Transverse colon (tissue), 4 donors: ENCODE measurements around the gene ZNF778. TPM values are rescaled to one million over a fixed set of nuclear protein-coding genes. Genes with fewer than 3 reads are reported as not detected.
A peak's percentile ranks its signal among the peaks of the same experiment; 100 is the strongest.

Source experiments
- DNase-seq: peaks from one replicate; pipeline ENCODE4 v3.0.0-alpha.2; 2019
- H3K27ac ChIP-seq, 4 donors: fragments of 200-600 bp; sonication (generic); 2 replicates each; pipeline ENCODE4 v1.5.1; 2016 to 2018; ENCODE audit warnings: inconsistent platforms in 4 of 4
- H3K27me3 ChIP-seq: fragments of 200-600 bp; sonication (generic); 2 replicates; pipeline ENCODE4 v1.5.1; 2017; ENCODE audit warnings: inconsistent platforms
- H3K36me3 ChIP-seq, 4 donors: fragments of 200-600 bp; sonication (generic); 2 replicates each; pipeline ENCODE4 v1.5.1; 2017 to 2019; ENCODE audit warnings: inconsistent platforms in 4 of 4
- H3K4me1 ChIP-seq, 4 donors: fragments of 200-600 bp; sonication (generic); 2 replicates each; pipeline ENCODE4 v1.5.1; 2017 to 2020; ENCODE audit warnings: inconsistent platforms in 4 of 4
- H3K4me3 ChIP-seq, 4 donors: fragments of 200-600 bp; sonication (generic); 1 replicate in 1 of 4; 2 replicates in 3 of 4; pipeline versions ENCODE4 v1.5.1 to v1.6.1; 2017 to 2019; ENCODE audit warnings: inconsistent platforms in 4 of 4
- H3K9me3 ChIP-seq, 2 donors: fragments of 200-600 bp; sonication (generic); 2 replicates each; pipeline ENCODE4 v1.5.1; 2017 to 2019; ENCODE audit warnings: inconsistent platforms in 2 of 2
- CTCF ChIP-seq, 5 experiments: fragments of 200-600 bp in 3 of 5; fragments of 450-650 bp in 2 of 5; sonication (generic) in 3 of 5; IDR thresholded peaks; 1 replicate in 2 of 5; 2 replicates in 3 of 5; pipeline ENCODE4 v1.5.1; 2016 to 2017; ENCODE audit warnings: antibody characterized with exemption in 5 of 5, inconsistent platforms in 3 of 5, mild to moderate bottlenecking in 2 of 5, moderate library complexity in 1 of 5
- EP300 ChIP-seq: sonication (generic); formaldehyde crosslinking; IDR thresholded peaks from one replicate; pipeline ENCODE4 v1.6.1; 2017; ENCODE audit warnings: antibody characterized with exemption, low read depth
- POLR2A ChIP-seq: fragments of 450-650 bp; IDR thresholded peaks from one replicate; pipeline ENCODE4 v1.6.1; 2016; ENCODE audit warnings: antibody characterized with exemption, mild to moderate bottlenecking, moderate library complexity
- POLR2AphosphoS5 ChIP-seq, 3 donors: sonication (generic); formaldehyde crosslinking; IDR thresholded peaks; one replicate each; pipeline ENCODE4 v1.6.1; 2016; ENCODE audit warnings: antibody characterized with exemption in 3 of 3
- WGBS, 2 donors: methylation state at CpG; one replicate each; pipeline ENCODE4 v1.1.5; 2018; ENCODE audit warnings: low coverage in 1 of 2; 5-methylcytosine and 5-hydroxymethylcytosine counted together
- in situ Hi-C, 4 donors: fragments of 200-750 bp; cut with MboI; loops; one replicate each; pipeline versions ENCODE4 v1.15.0 to v1.15.1; 2017; ENCODE audit warnings: low sequenced_read_pairs in 3 of 4, low pct_ligation_motif_present in 1 of 4, low pct_unique_long_range_greater_than_20kb in 1 of 4
- intact Hi-C: fragments of 100-400 bp; cut with DNase I; formaldehyde crosslinking; loops from one replicate; pipeline ENCODE4 v1.15.1; 2023; ENCODE audit warnings: low total_unique reads
- total RNA-seq, 4 donors: library from RNA; depleted of rRNA; stranded (reverse); fragments of >200 nt; gene quantifications; one replicate each; pipeline ENCODE4 v1.1.0, GENCODE V29; 2016

The ZNF778 gene
- total RNA-seq, 4 donors from 2014 or later = 9.3 to 89.0 (median 13.4) TPM

GRCh38 chr16:89217138-89217387, 440 bp upstream of the ZNF778 start:
- in situ Hi-C loops = loop anchor here in 3 of 4 donors (25.0 kb wide), 3 partner anchors 280 to 480 kb away; partner anchors contain the start of genes APRT (in 1 of the 3) and CDT1 (in 1 of the 3)
- Histone ChIP-seq H3K4me1 (peaks cover 11 to 34% (median 23%) of the 10 kb centered on the region in 4 donors), H3K9me3 (no peaks in the 10 kb centered on the region), H3K27me3 (no peaks in the 10 kb centered on the region), H3K27ac (peak overlapping the region; percentile 95 to 98 (median 97)), H3K4me3 (peak overlapping the region; percentile 42 to 90 (median 76)), H3K36me3 (peaks cover 0 to 3% (median 0%) of the 10 kb centered on the region in 4 donors)
- 0% methylated on average over 9 to 11 of the region's 11 CpGs for WGBS, 2 donors
- DNase-seq = no peak
- TF ChIP-seq CTCF (IDR thresholded peaks at IDR 0.05) = no peak
- TF ChIP-seq POLR2A = no peak
- no peak for TF ChIP-seq EP300
- TF ChIP-seq POLR2AphosphoS5 (IDR thresholded peaks at IDR 0.05) = no peak
- intact Hi-C loops = loop anchor here (5.0 kb wide), 1 partner anchor 275 kb away; no protein-coding TSS in a partner anchor

- Histone ChIP-seq H3K27me3 (no peaks in the 10 kb centered on the region), H3K4me1 (peaks cover 11 to 34% (median 23%) of the 10 kb centered on the region in 4 donors), H3K4me3 (no peak overlapping the region), H3K9me3 (no peaks in the 10 kb centered on the region), H3K36me3 (peaks cover 0 to 13% (median 2%) of the 10 kb centered on the region in 4 donors), H3K27ac (no peak overlapping the region)
- intact Hi-C loops (loop anchor here (5.0 kb wide), 1 partner anchor 277 kb away; no protein-coding TSS in a partner anchor), in situ Hi-C loops (loop anchor here in 3 of 4 donors (25.0 kb wide), 3 partner anchors 282 to 482 kb away; partner anchors contain the start of genes APRT (in 1 of the 3) and CDT1 (in 1 of the 3))
- TF ChIP-seq EP300 (no peak), POLR2AphosphoS5 (IDR thresholded peaks at IDR 0.05) (no peak), POLR2A (no peak), CTCF (IDR thresholded peaks at IDR 0.05) (no peak)
- DNase-seq = no peak
- 76 to 100% methylated on average over 1 to 5 of the region's 5 CpGs for WGBS, 2 donors
Measured at GRCh38 chr16:89219365-89219764, 1.9 kb downstream of the ZNF778 start.

- Histone ChIP-seq H3K27me3 (no peaks in the 10 kb centered on the region), H3K9me3 (peaks cover 0 to under 1% of the 10 kb centered on the region in 2 donors), H3K27ac (no peak overlapping the region), H3K4me1 (peaks cover 6 to 24% (median 15%) of the 10 kb centered on the region in 4 donors), H3K36me3 (peaks cover 0 to 28% (median 8%) of the 10 kb centered on the region in 4 donors), H3K4me3 (no peak overlapping the region)
- intact Hi-C loops (no loop called here), in situ Hi-C loops (loop anchor here in 3 of 4 donors (25.0 kb wide), 3 partner anchors 284 to 484 kb away; partner anchors contain the start of genes APRT (in 1 of the 3) and CDT1 (in 1 of the 3))
- 90 to 100% methylated on average over 2 to 3 of the region's 3 CpGs for WGBS, 2 donors
- DNase-seq = no peak
- TF ChIP-seq POLR2AphosphoS5 (IDR thresholded peaks at IDR 0.05) (no peak), POLR2A (no peak), EP300 (no peak), CTCF (IDR thresholded peaks at IDR 0.05) (no peak)
Measured at GRCh38 chr16:89221604-89222003, 4.1 kb downstream of the ZNF778 start.

- H3K4me3 ChIP-seq = no peak overlapping the region
- peaks cover 6 to 7% of the 10 kb centered on the region in 2 donors for H3K9me3 ChIP-seq
- WGBS, 2 donors = 93 to 96% methylated on average over 12 to 21 of the region's 21 CpGs
- no peak for DNase-seq
- intact Hi-C loops (no loop called here), in situ Hi-C loops (loop anchor here in 3 of 4 donors (25.0 kb wide), 3 partner anchors 286 to 486 kb away; partner anchors contain the start of genes APRT (in 1 of the 3) and CDT1 (in 1 of the 3))
- H3K27ac ChIP-seq = no peak overlapping the region
- H3K36me3 ChIP-seq = peaks cover 0 to 41% (median 15%) of the 10 kb centered on the region in 4 donors
- H3K4me1 ChIP-seq = peaks cover 6 to 19% (median 8%) of the 10 kb centered on the region in 4 donors
- TF ChIP-seq CTCF (IDR thresholded peaks at IDR 0.05) = no peak
- no peak for TF ChIP-seq EP300
- TF ChIP-seq POLR2A = no peak
- no peak for TF ChIP-seq POLR2AphosphoS5 (IDR thresholded peaks at IDR 0.05)
- H3K27me3 ChIP-seq = no peaks in the 10 kb centered on the region
Measured at GRCh38 chr16:89222931-89223330, 5.4 kb downstream of the ZNF778 start.
